GM12878 (cell line): ENCODE data around the gene LRRC37A3. TPM values are rescaled to one million over a fixed set of nuclear protein-coding genes. Genes with fewer than 3 reads are reported as not detected.
A peak's percentile ranks its signal among the peaks of the same experiment; 100 is the strongest.
"Not testable (repeated sequence)": the region's sequence is repeated elsewhere in the genome, so short reads cannot be mapped to it uniquely, and the experiment has no call there.

Experiments used
- ATAC-seq: fragments of 200-7000 bp; cut with Tn5 transposase; 3 replicates; pipeline ENCODE4 v1.9.1; 2020; ENCODE audit warnings: mild to moderate bottlenecking, moderate library complexity
- Bru-seq: library from RNA; stranded (reverse); fragments of 400-500 nt; gene quantifications from one replicate; lab custom pipeline; 2021; lab: Mats Ljungman, UMichigan
- BruChase-seq, 2 experiments: library from RNA; stranded (reverse); fragments of 400-500 nt; gene quantifications; one replicate each; lab custom pipeline; 2021; lab: Mats Ljungman, UMichigan
- BruUV-seq: library from RNA; stranded (reverse); fragments of 400-500 nt; replicated peaks from 2 replicates; lab custom pipeline; 2021; lab: Mats Ljungman, UMichigan
- CTCF ChIA-PET: fragments of 300-600 bp; sonication (Branson Sonifier 250); formaldehyde crosslinking; extraction: SDS; loops from one replicate; lab custom pipeline; 2021; ENCODE audit warnings: inconsistent platforms; lab: Yijun Ruan, JAX
- POLR2A ChIA-PET: fragments of 350-600 bp; formaldehyde crosslinking; extraction: SDS; loops from one replicate; lab custom pipeline; 2021; ENCODE audit warnings: inconsistent platforms; lab: Charles Lee
- RAD21 ChIA-PET: fragments of 300-600 bp; sonication (Branson Sonifier 250); formaldehyde crosslinking; loops from one replicate; lab custom pipeline; 2023; ENCODE audit warnings: antibody characterized with exemption; ENCODE audit not compliant: unreplicated experiment; lab: Charles Lee
- SMC1A ChIA-PET: fragments of 300-600 bp; sonication (Branson Sonifier 250); formaldehyde crosslinking; loops from one replicate; lab custom pipeline; 2023; ENCODE audit not compliant: unreplicated experiment, uncharacterized antibody; lab: Charles Lee
- DNase-seq: peaks from one replicate; pipeline ENCODE4 v3.0.0-alpha.2; 2011; ENCODE audit warnings: low read depth, low spot score
- FAIRE-seq: peaks from 3 replicates; lab custom pipeline; 2011; peaks lifted over from hg19 to GRCh38; lab: Jason Lieb, UNC
- H2AFZ ChIP-seq: 2 replicates; pipeline ENCODE4 v1.6.0; 2011; ENCODE audit warnings: low read depth, low read length, control low read depth; ENCODE audit not compliant: control insufficient read depth
- H3K27ac ChIP-seq: 2 replicates; pipeline ENCODE4 v1.5.1; 2011; ENCODE audit warnings: control low read depth; ENCODE audit not compliant: control insufficient read depth, insufficient read depth
- H3K27me3 ChIP-seq, 2 experiments: replicated peaks in 1 of 2; 2 replicates each; pipeline versions ENCODE4 v1.6.0 to v1.6.1; 2011; ENCODE audit warnings: low read length in 1 of 2; ENCODE audit not compliant: control insufficient read depth in 2 of 2, insufficient read depth in 2 of 2
- H3K36me3 ChIP-seq, 2 experiments: 2 replicates each; pipeline ENCODE4 v1.5.1; 2011; ENCODE audit warnings: low read length in 1 of 2; ENCODE audit not compliant: control insufficient read depth in 2 of 2, insufficient read depth in 2 of 2
- H3K4me1 ChIP-seq: 2 replicates; pipeline ENCODE4 v1.6.1; 2011; ENCODE audit warnings: mild to moderate bottlenecking, low read length, moderate library complexity, mixed read lengths; ENCODE audit not compliant: control insufficient read depth, insufficient read depth
- H3K4me2 ChIP-seq: 2 replicates; pipeline ENCODE4 v1.6.0; 2011; ENCODE audit warnings: control low read depth; ENCODE audit not compliant: control insufficient read depth, insufficient read depth
- H3K4me3 ChIP-seq: fragments of 200-600 bp; sonication (generic); 2 replicates; pipeline ENCODE4 v1.5.1; 2016
- H3K79me2 ChIP-seq: 2 replicates; pipeline ENCODE4 v1.6.0; 2011; ENCODE audit warnings: low read length; ENCODE audit not compliant: control insufficient read depth, insufficient read depth
- H3K9ac ChIP-seq: 2 replicates; pipeline ENCODE4 v1.8.0; 2011; ENCODE audit warnings: low read length, control low read depth, mixed read lengths; ENCODE audit not compliant: control insufficient read depth, insufficient read depth
- H3K9me3 ChIP-seq: replicated peaks from 3 replicates; pipeline ENCODE4 v1.5.1; 2011; ENCODE audit warnings: mild to moderate bottlenecking, low read length; ENCODE audit not compliant: control insufficient read depth, insufficient read depth
- H4K20me1 ChIP-seq: 2 replicates; pipeline ENCODE4 v1.6.0; 2011; ENCODE audit not compliant: control insufficient read depth, insufficient read depth
- CREM ChIP-seq: IDR thresholded peaks from 2 replicates; pipeline ENCODE4 v1.6.1; 2014; ENCODE audit warnings: antibody characterized with exemption, low read depth
- EGR1 ChIP-seq, 2 experiments: IDR thresholded peaks; 1 replicate in 1 of 2; 2 replicates in 1 of 2; pipeline ENCODE4 v1.6.1; 2011 to 2012; ENCODE audit warnings: low read depth in 2 of 2, low read length in 2 of 2, borderline replicate concordance in 1 of 2, mild to moderate bottlenecking in 1 of 2, moderate library complexity in 1 of 2
- IRF3 ChIP-seq: fragments of 450-650 bp; IDR thresholded peaks from 2 replicates; pipeline ENCODE4 v1.6.1; 2014; ENCODE audit warnings: mild to moderate bottlenecking
- JUND ChIP-seq: IDR thresholded peaks from 2 replicates; pipeline ENCODE4 v1.6.1; 2012; ENCODE audit warnings: low read depth, mild to moderate bottlenecking, low read length, improper control_type of control experiment, moderate library complexity
- MAX ChIP-seq: IDR thresholded peaks from 2 replicates; pipeline ENCODE4 v1.6.1; 2012; ENCODE audit warnings: low read depth, low read length, improper control_type of control experiment
- PML ChIP-seq: IDR thresholded peaks from 2 replicates; pipeline ENCODE4 v1.6.1; 2012; ENCODE audit warnings: low read length, inconsistent platforms
- POLR2AphosphoS2 ChIP-seq: IDR thresholded peaks from 2 replicates; pipeline ENCODE4 v1.6.1; 2011; ENCODE audit warnings: low read depth, mild to moderate bottlenecking, low read length, improper control_type of control experiment, moderate library complexity
- PRDM15 ChIP-seq: fragments of 450-650 bp; formaldehyde crosslinking; IDR thresholded peaks from 2 replicates; pipeline ENCODE4 v1.4.0; 2020; ENCODE audit warnings: mild to moderate bottlenecking, moderate library complexity
- RELA ChIP-seq: fragments of 450-650 bp; IDR thresholded peaks from 2 replicates; pipeline ENCODE4 v1.8.0; 2014; ENCODE audit warnings: borderline replicate concordance; ENCODE audit not compliant: partially characterized antibody
- SMC3 ChIP-seq: IDR thresholded peaks from 2 replicates; pipeline ENCODE4 v1.6.1; 2011; ENCODE audit warnings: low read length, improper control_type of control experiment, borderline replicate concordance
- YY1 ChIP-seq: IDR thresholded peaks from 2 replicates; pipeline ENCODE4 v1.6.1; 2011; ENCODE audit warnings: low read depth, mild to moderate bottlenecking, low read length
- WGBS: methylation state at CpG from one replicate; pipeline ENCODE4 v1.1.6; 2016; ENCODE audit warnings: low lambda C conversion rate; ENCODE audit not compliant: insufficient replicate concordance, insufficient coverage; ENCODE audit errors: missing lambda C conversion rate; 5-methylcytosine and 5-hydroxymethylcytosine counted together
- in situ Hi-C: fragments of 300-500 bp; cut with MboI; formaldehyde crosslinking; loops from 9 replicates; pipeline ENCODE4 v1.14.3; 2018; ENCODE audit warnings: mixed read lengths
- intact Hi-C: fragments of 100-400 bp; cut with micrococcal nuclease; formaldehyde crosslinking; loops from one replicate; pipeline ENCODE4 v1.14.2; 2022; ENCODE audit not compliant: unreplicated experiment
- long read RNA-seq, 2 experiments: library from polyadenylated mRNA; unstranded; transcript quantifications; one replicate each; pipeline ENCODE4 v2.0.0, GENCODE V29; 2019 to 2020
- polyA minus RNA-seq, 3 experiments: library from RNA; depleted of rRNA, polyadenylated mRNA; stranded (reverse); fragments of >200 nt; gene quantifications; 2 replicates each; pipeline ENCODE4 v1.2.3, GENCODE V29; 2011
- polyA plus RNA-seq, 11 experiments: library from polyadenylated mRNA; depleted of rRNA in 4 of 11; unstranded in 6 of 11; stranded (reverse) in 5 of 11; fragments of >200 nt; fragmentation: Nextera tagmentation in 4 of 11; fragmentation: Illumina TruSeq in 1 of 11; extraction: Ambion mirVana in 4 of 11; extraction: Trizol in 1 of 11; gene quantifications; 1 replicate in 1 of 11; 2 replicates in 10 of 11; pipeline versions ENCODE4 v1.2.1 to v1.2.3, GENCODE V29; 2011 to 2016; ENCODE audit warnings: inconsistent platforms in 2 of 11, missing spikeins in 2 of 11, low read depth in 1 of 11
- total RNA-seq, 4 experiments: library from RNA; depleted of rRNA in 3 of 4; stranded (reverse); fragments of >200 nt in 3 of 4; fragmentation: Illumina TruSeq in 1 of 4; extraction: Trizol in 1 of 4; gene quantifications; 2 replicates each; pipeline versions ENCODE4 v1.2.1 to v1.2.3, GENCODE V29; 2013 to 2021
- TF ChIP-seq, protein P1 (sequence below): IDR thresholded peaks from 2 replicates; pipeline ENCODE4 v1.6.1; 2011; ENCODE audit warnings: low read depth, mild to moderate bottlenecking, low read length, moderate library complexity, borderline replicate concordance; ENCODE audit errors: extremely low read depth

Gene LRRC37A3
- 74.7 and 84.4 TPM in 2 replicates for total RNA-seq (2013; cell fraction: nucleolus; rRNA removed)
- total RNA-seq (2014; rRNA removed) (3.2 and 4.2 TPM in 2 replicates), total RNA-seq (2014; rRNA removed; fragmentation: Illumina TruSeq; extraction: Trizol) (8.7 and 9.8 TPM in 2 replicates), total RNA-seq (2021) (7.9 and 10.0 TPM in 2 replicates), polyA plus RNA-seq (2011; rRNA removed) (4.3 and 7.9 TPM in 2 replicates), polyA plus RNA-seq (2014; fragmentation: Illumina TruSeq; extraction: Trizol) (1.9 and 2.5 TPM in 2 replicates), polyA plus RNA-seq (2014; fragmentation: Nextera tagmentation; extraction: Ambion mirVana) (under 1 TPM; 0.18 to 0.35 TPM), polyA plus RNA-seq (2014; rRNA removed) (1.5 and 4.8 TPM in 2 replicates), polyA plus RNA-seq (2016; fragmentation: Nextera tagmentation; extraction: Ambion mirVana) (1 to 10 TPM; 2.2 to 2.9 TPM), polyA minus RNA-seq (2011; rRNA and poly(A)+ RNA removed) (17.4 and 21.2 TPM in 2 replicates), Bru-seq, nascent RNA (percentile 61 among the genes with signal in this experiment), BruChase-seq, experiment 1, labeled RNA remaining after a 6-hour chase (percentile 63 among the genes with signal in this experiment), BruChase-seq, experiment 2, labeled RNA remaining after a 2-hour chase (percentile 63 among the genes with signal in this experiment)
- polyA plus RNA-seq (2011; ENCODE audit: low read depth), result 3.3 TPM
- 2.9 and 4.1 TPM in 2 replicates for polyA plus RNA-seq (2011; cell fraction: cytosol; rRNA removed)
- 8.1 and 8.6 TPM in 2 replicates for polyA plus RNA-seq (2011; cell fraction: nucleus; rRNA removed)
- polyA plus RNA-seq (2012), result 2.7 and 3.5 TPM in 2 replicates
- polyA minus RNA-seq (2011; cell fraction: cytosol; rRNA and poly(A)+ RNA removed), result 2.1 and 5.5 TPM in 2 replicates
- 22.5 and 33.1 TPM in 2 replicates for polyA minus RNA-seq (2011; cell fraction: nucleus; rRNA and poly(A)+ RNA removed)
- long read RNA-seq, experiment 1, partial matches to known transcripts, result 0 of 1 reads
- long read RNA-seq, experiment 1, other reads (novel, unspliced or antisense), result 1 of 1 reads
- long read RNA-seq, experiment 2, result 0 reads

- Histone ChIP-seq H3K4me3 (peak within 1 kb of the TSS; percentile 77), H2AFZ (peak within 1 kb of the TSS; percentile 97), H3K27ac (peak within 1 kb of the TSS; percentile 76), H3K4me2 (peak within 1 kb of the TSS; percentile 64), H3K9ac (peak within 1 kb of the TSS; percentile 71)
- ATAC-seq (peak; percentile 98), DNase-seq (peak; percentile 82), FAIRE-seq (peak; percentile 84)
- H3K27me3 ChIP-seq, H3K79me2 ChIP-seq, H3K9me3 ChIP-seq, H4K20me1 ChIP-seq, intact Hi-C loops, in situ Hi-C loops, POLR2A ChIA-PET, H3K36me3 ChIP-seq, H3K4me1 ChIP-seq: not testable (repeated sequence)
- CTCF ChIA-PET, result interaction anchor here (0.7 to 1.7 kb wide), 10 partner anchors 19 to 285 kb away, joined by 3 to 6 read pairs (median 3); no protein-coding TSS in a partner anchor
- RAD21 ChIA-PET, result interaction anchor here (0.8 to 1.6 kb wide), 4 partner anchors 45 to 180 kb away, joined by 3 to 5 read pairs (median 4); no protein-coding TSS in a partner anchor
- BruUV-seq, result TSS peak; percentile 86
- SMC1A ChIA-PET, result interaction anchor here (0.6 to 1.1 kb wide), 3 partner anchors 19 to 44 kb away, joined by 3 read pairs; no protein-coding TSS in a partner anchor
- under 1% methylated on average over 60 of the region's 70 CpGs for WGBS
- TF ChIP-seq YY1 (peak; percentile 94), JUND (peak; percentile 40; the same call in 1 of the 2 replicates), PML (peak; percentile 74; the same call in 1 of the 2 replicates), POLR2AphosphoS2 (peak; percentile 63; the same call in 1 of the 2 replicates), RELA (peak; percentile 72), SMC3 (peak; percentile 28; the same call in 1 of the 2 replicates), IRF3 (peak; percentile 14; the same call in 1 of the 2 replicates), MAX (peak; percentile 76; the same call in 1 of the 2 replicates), CREM (peak; percentile 59; the same call in 1 of the 2 replicates), EGR1 (IDR thresholded peaks at IDR 0.05; ENCODE audit: borderline replicate concordance in 1 of 2, low read depth in 2 of 2, low read length in 2 of 2) (peak in 1 of 2 experiments; percentile 94; a peak in 2 of 3 replicates), PRDM15 (CRISPR knock-in tag) (0 out of 2 replicates have a peak, but pooled peaks have one; percentile 39)
- TF ChIP-seq, protein P1, sequence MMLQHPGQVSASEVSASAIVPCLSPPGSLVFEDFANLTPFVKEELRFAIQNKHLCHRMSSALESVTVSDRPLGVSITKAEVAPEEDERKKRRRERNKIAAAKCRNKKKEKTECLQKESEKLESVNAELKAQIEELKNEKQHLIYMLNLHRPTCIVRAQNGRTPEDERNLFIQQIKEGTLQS, result peak; percentile 89
These were observed at the start of gene LRRC37A3 for GRCh38 chr17:64919289-64920025. TSS of gene LRRC37A3 (minus strand) at chr17:64919478. CDS start at chr17:64897257, 22,221 bp downstream.
